ENCODE data around the gene MGST1.
A peak's percentile ranks its signal among the peaks of the same experiment; 100 is the strongest.

The MGST1 gene

DNA sequence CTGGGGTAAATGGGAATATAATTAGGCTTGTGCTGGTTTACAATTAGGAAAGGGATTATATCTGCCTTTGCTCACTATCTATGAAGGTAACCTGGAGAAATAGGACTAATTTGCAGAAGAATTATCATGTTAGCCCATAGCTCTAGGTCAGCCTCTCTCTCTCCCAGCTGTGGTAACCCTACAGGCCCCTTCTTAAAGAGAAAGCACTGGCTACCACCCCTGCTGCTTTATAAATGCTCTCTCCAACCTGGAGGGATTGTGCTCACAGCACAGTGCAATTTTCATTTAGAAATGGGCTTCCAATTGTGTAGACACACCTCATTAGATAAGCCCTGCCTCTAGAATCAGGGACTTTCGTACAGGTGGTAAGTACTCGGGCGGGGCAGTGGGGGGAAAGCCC, 22.7 kb upstream of the MGST1 start:
- no peak for DNase-seq (ENCODE audit: insufficient read length, low spot score)
- FAIRE-seq = no peak
- TF ChIP-seq TAF1 (IDR thresholded peaks at IDR 0.05; ENCODE audit: low read depth, low read length) (no peak), POLR2A (IDR thresholded peaks at IDR 0.05; ENCODE audit: low read depth, low read length) (no peak), SPI1 (IDR thresholded peaks at IDR 0.05; ENCODE audit: low read depth, low read length) (no peak), PAX5 (IDR thresholded peaks at IDR 0.05; ENCODE audit: insufficient read depth, low read length, severe bottlenecking) (no peak), POU2F2 (IDR thresholded peaks at IDR 0.05; ENCODE audit: low read depth, low read length) (no peak), POLR2AphosphoS5 (IDR thresholded peaks at IDR 0.05; ENCODE audit: low read depth, low read length) (no peak)

GRCh38 chr12:16325426-16325825, 22.0 kb upstream of the MGST1 start:
- DNase-seq (ENCODE audit: insufficient read length, low spot score) = no peak
- no peak for TF ChIP-seq POLR2A (IDR thresholded peaks at IDR 0.05; ENCODE audit: low read depth, low read length)
- no peak for TF ChIP-seq TAF1 (IDR thresholded peaks at IDR 0.05; ENCODE audit: low read depth, low read length)
- TF ChIP-seq POU2F2 (IDR thresholded peaks at IDR 0.05; ENCODE audit: low read depth, low read length) = no peak
- TF ChIP-seq SPI1 (IDR thresholded peaks at IDR 0.05; ENCODE audit: low read depth, low read length) = no peak
- TF ChIP-seq PAX5 (IDR thresholded peaks at IDR 0.05; ENCODE audit: insufficient read depth, low read length, severe bottlenecking) = no peak
- no peak for TF ChIP-seq POLR2AphosphoS5 (IDR thresholded peaks at IDR 0.05; ENCODE audit: low read depth, low read length)
- no peak for FAIRE-seq

DNA sequence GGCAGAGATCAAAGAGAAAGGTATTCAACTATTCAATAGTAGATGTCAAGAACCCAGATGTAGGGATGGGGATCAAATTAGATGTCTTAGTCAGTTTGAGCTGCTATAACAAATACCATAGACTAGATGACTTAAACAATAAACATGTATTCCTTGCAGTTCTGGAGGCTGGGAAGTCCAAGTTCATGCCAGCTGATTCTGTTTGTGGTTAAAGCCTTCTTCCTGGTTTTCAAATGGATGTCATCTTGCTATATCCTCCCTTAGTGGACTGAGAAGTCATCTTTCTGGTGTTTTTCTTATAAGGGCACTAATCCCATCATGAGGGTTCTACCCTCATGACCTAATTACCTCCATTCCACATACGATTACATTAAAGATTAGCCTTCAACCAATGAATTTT, 19.5 kb upstream of the MGST1 start:
- TF ChIP-seq POU2F2 (IDR thresholded peaks at IDR 0.05; ENCODE audit: low read depth, low read length) = no peak
- TF ChIP-seq POLR2AphosphoS5 (IDR thresholded peaks at IDR 0.05; ENCODE audit: low read depth, low read length) = no peak
- TF ChIP-seq PAX5 (IDR thresholded peaks at IDR 0.05; ENCODE audit: insufficient read depth, low read length, severe bottlenecking) = no peak
- no peak for TF ChIP-seq TAF1 (IDR thresholded peaks at IDR 0.05; ENCODE audit: low read depth, low read length)
- no peak for TF ChIP-seq POLR2A (IDR thresholded peaks at IDR 0.05; ENCODE audit: low read depth, low read length)
- no peak for TF ChIP-seq SPI1 (IDR thresholded peaks at IDR 0.05; ENCODE audit: low read depth, low read length)
- DNase-seq (ENCODE audit: insufficient read length, low spot score) (no peak), FAIRE-seq (no peak)

DNA sequence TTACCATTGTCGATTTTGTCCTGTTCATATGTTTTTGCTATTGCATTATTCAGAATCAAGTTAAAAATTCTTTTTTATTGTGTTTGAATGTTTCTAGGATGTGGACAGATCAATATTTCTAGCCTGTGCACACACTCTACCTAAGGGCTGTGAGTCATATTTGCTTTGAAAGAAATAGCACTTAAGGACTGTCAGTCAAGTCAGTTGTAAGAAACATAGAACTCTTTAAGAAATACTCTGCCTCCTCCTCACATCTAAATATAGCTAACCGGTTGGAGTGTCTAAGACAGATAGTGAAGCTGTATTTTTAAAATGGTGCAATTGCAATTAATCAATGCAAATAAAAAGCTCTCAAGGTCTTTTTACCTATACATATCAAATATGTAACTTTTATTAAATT, 17.9 kb upstream of the MGST1 start:
- DNase-seq (ENCODE audit: insufficient read length, low spot score) = no peak
- TF ChIP-seq SPI1 (IDR thresholded peaks at IDR 0.05; ENCODE audit: low read depth, low read length) = no peak
- no peak for TF ChIP-seq POU2F2 (IDR thresholded peaks at IDR 0.05; ENCODE audit: low read depth, low read length)
- TF ChIP-seq TAF1 (IDR thresholded peaks at IDR 0.05; ENCODE audit: low read depth, low read length) = no peak
- TF ChIP-seq POLR2A (IDR thresholded peaks at IDR 0.05; ENCODE audit: low read depth, low read length) = no peak
- TF ChIP-seq PAX5 (IDR thresholded peaks at IDR 0.05; ENCODE audit: insufficient read depth, low read length, severe bottlenecking) = no peak
- no peak for TF ChIP-seq POLR2AphosphoS5 (IDR thresholded peaks at IDR 0.05; ENCODE audit: low read depth, low read length)
- FAIRE-seq = no peak

DNA sequence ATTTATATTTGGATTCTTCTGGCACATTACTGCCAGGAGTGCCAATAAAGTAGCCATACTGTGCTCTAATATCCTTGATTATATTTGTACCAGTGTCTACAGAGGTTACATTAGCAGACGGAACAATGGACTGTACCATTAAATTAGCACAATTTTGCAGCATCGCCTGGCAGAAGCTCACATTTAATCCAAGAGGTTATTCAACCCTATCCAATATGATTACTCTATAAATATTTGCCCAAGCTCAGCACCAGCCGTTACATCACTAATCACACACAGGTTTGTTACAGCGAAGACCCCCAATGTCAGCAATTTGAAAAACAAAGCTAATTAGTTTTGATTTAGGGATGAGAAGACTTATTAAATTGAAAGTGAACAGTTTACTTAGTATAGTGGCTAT, 16.9 kb upstream of the MGST1 start:
- DNase-seq (ENCODE audit: insufficient read length, low spot score) = no peak
- TF ChIP-seq POU2F2 (IDR thresholded peaks at IDR 0.05; ENCODE audit: low read depth, low read length) = no peak
- TF ChIP-seq POLR2AphosphoS5 (IDR thresholded peaks at IDR 0.05; ENCODE audit: low read depth, low read length) = no peak
- no peak for TF ChIP-seq SPI1 (IDR thresholded peaks at IDR 0.05; ENCODE audit: low read depth, low read length)
- TF ChIP-seq POLR2A (IDR thresholded peaks at IDR 0.05; ENCODE audit: low read depth, low read length) = no peak
- no peak for TF ChIP-seq TAF1 (IDR thresholded peaks at IDR 0.05; ENCODE audit: low read depth, low read length)
- TF ChIP-seq PAX5 (IDR thresholded peaks at IDR 0.05; ENCODE audit: insufficient read depth, low read length, severe bottlenecking) = no peak
- FAIRE-seq = no peak

GRCh38 chr12:16331998-16332397, 15.4 kb upstream of the MGST1 start:
- DNase-seq (ENCODE audit: insufficient read length, low spot score) (no peak), FAIRE-seq (no peak)
- no peak for TF ChIP-seq TAF1 (IDR thresholded peaks at IDR 0.05; ENCODE audit: low read depth, low read length)
- TF ChIP-seq SPI1 (IDR thresholded peaks at IDR 0.05; ENCODE audit: low read depth, low read length) = no peak
- no peak for TF ChIP-seq POLR2AphosphoS5 (IDR thresholded peaks at IDR 0.05; ENCODE audit: low read depth, low read length)
- TF ChIP-seq PAX5 (IDR thresholded peaks at IDR 0.05; ENCODE audit: insufficient read depth, low read length, severe bottlenecking) = no peak
- TF ChIP-seq POLR2A (IDR thresholded peaks at IDR 0.05; ENCODE audit: low read depth, low read length) = no peak
- TF ChIP-seq POU2F2 (IDR thresholded peaks at IDR 0.05; ENCODE audit: low read depth, low read length) = no peak

DNA sequence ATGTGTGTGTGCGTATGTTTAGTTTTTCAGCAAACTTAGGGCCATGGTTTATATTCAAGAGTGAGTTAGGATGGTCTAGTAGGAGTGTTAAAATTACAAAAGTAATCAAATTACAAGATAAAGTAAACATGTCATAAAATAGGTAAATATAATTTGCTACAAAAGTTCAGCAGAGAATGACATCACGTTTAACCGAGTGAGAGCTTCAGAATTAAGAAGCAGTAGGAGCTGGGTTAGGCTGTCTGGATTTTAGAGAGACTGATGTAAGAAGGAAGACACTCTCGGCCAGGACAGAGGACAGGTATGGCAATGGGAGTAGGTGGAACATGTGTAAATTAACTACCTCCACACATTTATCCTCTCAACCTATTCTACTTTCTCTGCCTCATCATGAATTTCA, 11.6 kb upstream of the MGST1 start:
- FAIRE-seq (no peak), DNase-seq (ENCODE audit: insufficient read length, low spot score) (no peak)
- TF ChIP-seq TAF1 (IDR thresholded peaks at IDR 0.05; ENCODE audit: low read depth, low read length) = no peak
- TF ChIP-seq POLR2AphosphoS5 (IDR thresholded peaks at IDR 0.05; ENCODE audit: low read depth, low read length) = no peak
- TF ChIP-seq POLR2A (IDR thresholded peaks at IDR 0.05; ENCODE audit: low read depth, low read length) = no peak
- TF ChIP-seq PAX5 (IDR thresholded peaks at IDR 0.05; ENCODE audit: insufficient read depth, low read length, severe bottlenecking) = no peak
- TF ChIP-seq POU2F2 (IDR thresholded peaks at IDR 0.05; ENCODE audit: low read depth, low read length) = no peak
- no peak for TF ChIP-seq SPI1 (IDR thresholded peaks at IDR 0.05; ENCODE audit: low read depth, low read length)

- no peak for FAIRE-seq
- TF ChIP-seq TAF1 (IDR thresholded peaks at IDR 0.05; ENCODE audit: low read depth, low read length) (no peak), POLR2A (IDR thresholded peaks at IDR 0.05; ENCODE audit: low read depth, low read length) (no peak), POU2F2 (IDR thresholded peaks at IDR 0.05; ENCODE audit: low read depth, low read length) (no peak), PAX5 (IDR thresholded peaks at IDR 0.05; ENCODE audit: insufficient read depth, low read length, severe bottlenecking) (no peak), POLR2AphosphoS5 (IDR thresholded peaks at IDR 0.05; ENCODE audit: low read depth, low read length) (no peak), SPI1 (IDR thresholded peaks at IDR 0.05; ENCODE audit: low read depth, low read length) (no peak)
- no peak for DNase-seq (ENCODE audit: insufficient read length, low spot score)
Observed at GRCh38 chr12:16344269-16344668, 3.2 kb upstream of the MGST1 start.

GRCh38 chr12:16345105-16345504, 2.3 kb upstream of the MGST1 start:
- no peak for TF ChIP-seq TAF1 (IDR thresholded peaks at IDR 0.05; ENCODE audit: low read depth, low read length)
- TF ChIP-seq POLR2A (IDR thresholded peaks at IDR 0.05; ENCODE audit: low read depth, low read length) = no peak
- no peak for TF ChIP-seq POLR2AphosphoS5 (IDR thresholded peaks at IDR 0.05; ENCODE audit: low read depth, low read length)
- TF ChIP-seq SPI1 (IDR thresholded peaks at IDR 0.05; ENCODE audit: low read depth, low read length) = no peak
- no peak for TF ChIP-seq POU2F2 (IDR thresholded peaks at IDR 0.05; ENCODE audit: low read depth, low read length)
- TF ChIP-seq PAX5 (IDR thresholded peaks at IDR 0.05; ENCODE audit: insufficient read depth, low read length, severe bottlenecking) = no peak
- no peak for FAIRE-seq
- DNase-seq (ENCODE audit: insufficient read length, low spot score) = no peak

- DNase-seq (ENCODE audit: insufficient read length, low spot score) (no peak), FAIRE-seq (peak; percentile 66)
- TF ChIP-seq POLR2AphosphoS5 (IDR thresholded peaks at IDR 0.05; ENCODE audit: low read depth, low read length) (no peak), TAF1 (IDR thresholded peaks at IDR 0.05; ENCODE audit: low read depth, low read length) (no peak), SPI1 (IDR thresholded peaks at IDR 0.05; ENCODE audit: low read depth, low read length) (no peak)
Observed at GRCh38 chr12:16346958-16347357, 487 bp upstream of the MGST1 start.

All from GM12891 (cell line).